Subcutaneous abdominal adipose tissue (tissue), 5 donors: ENCODE measurements around the gene OPHN1.

Source experiments
- H3K27ac ChIP-seq: one replicate; pipeline ENCODE4 v1.7.0; 2013; ENCODE audit warnings: low read depth, mild to moderate bottlenecking, inconsistent platforms, low read length, moderate library complexity
- H3K27me3 ChIP-seq, 5 donors: one replicate each; pipeline ENCODE4 v1.7.0; 2013; ENCODE audit warnings: low read length in 5 of 5, inconsistent platforms in 1 of 5; ENCODE audit not compliant: control insufficient read depth in 5 of 5, insufficient read depth in 4 of 5
- H3K36me3 ChIP-seq, 5 donors: one replicate each; pipeline ENCODE4 v1.7.0; 2013; ENCODE audit warnings: low read length in 5 of 5; ENCODE audit not compliant: control insufficient read depth in 5 of 5, insufficient read depth in 5 of 5
- H3K4me1 ChIP-seq, 5 donors: one replicate each; pipeline ENCODE4 v1.7.0; 2013; ENCODE audit warnings: low read length in 5 of 5, mild to moderate bottlenecking in 3 of 5, moderate library complexity in 1 of 5; ENCODE audit not compliant: control insufficient read depth in 5 of 5, insufficient read depth in 5 of 5
- H3K4me3 ChIP-seq, 5 donors: one replicate each; pipeline ENCODE4 v1.7.0; 2013; ENCODE audit warnings: low read length in 5 of 5, low read depth in 1 of 5
- H3K9ac ChIP-seq, 5 donors: one replicate each; pipeline ENCODE4 v1.7.0; 2013; ENCODE audit warnings: low read length in 5 of 5, mild to moderate bottlenecking in 4 of 5, moderate library complexity in 3 of 5
- H3K9me3 ChIP-seq, 5 donors: one replicate each; pipeline ENCODE4 v1.7.0; 2013; ENCODE audit warnings: low read length in 5 of 5; ENCODE audit not compliant: control insufficient read depth in 5 of 5
- donor health status: healthy.
- donor health status: healthy.
- donor health status: healthy.
- donor health status: healthy.
- donor health status: healthy.

Gene OPHN1

GRCh38 chrX:68196939-68197791, 236.1 kb downstream of the OPHN1 start:
- H3K9ac ChIP-seq, result no peak overlapping the region
- no peaks in the 10 kb centered on the region for H3K4me1 ChIP-seq
- H3K9me3 ChIP-seq, result no peaks in the 10 kb centered on the region
- H3K4me3 ChIP-seq, result no peak overlapping the region
- peaks cover 0 to 6% (median 0%) of the 10 kb centered on the region in 5 donors for H3K36me3 ChIP-seq
- H3K27me3 ChIP-seq, result peaks cover 0 to 3% (median 0%) of the 10 kb centered on the region in 5 donors
- H3K27ac ChIP-seq, result no peak overlapping the region

GRCh38 chrX:68195561-68195960, 237.7 kb downstream of the OPHN1 start:
- H3K4me3 ChIP-seq, result no peak overlapping the region
- H3K27ac ChIP-seq, result no peak overlapping the region
- peaks cover 0 to 16% (median 0%) of the 10 kb centered on the region in 5 donors for H3K36me3 ChIP-seq
- no peaks in the 10 kb centered on the region for H3K9me3 ChIP-seq
- H3K27me3 ChIP-seq, result peaks cover 0 to 3% (median 0%) of the 10 kb centered on the region in 5 donors
- no peaks in the 10 kb centered on the region for H3K4me1 ChIP-seq
- no peak overlapping the region for H3K9ac ChIP-seq

- Histone ChIP-seq H3K36me3 (peaks cover 0 to 16% (median 0%) of the 10 kb centered on the region in 5 donors), H3K4me1 (no peaks in the 10 kb centered on the region), H3K27me3 (peaks cover 0 to 3% (median 0%) of the 10 kb centered on the region in 5 donors)
These were observed 239.5 kb downstream of the OPHN1 start for GRCh38 chrX:68193786-68194185.

GRCh38 chrX:68193234-68193633, 240.1 kb downstream of the OPHN1 start:
- Histone ChIP-seq H3K4me1 (no peaks in the 10 kb centered on the region), H3K9me3 (no peaks in the 10 kb centered on the region), H3K9ac (no peak overlapping the region), H3K27me3 (peaks cover 0 to 3% (median 0%) of the 10 kb centered on the region in 5 donors), H3K27ac (no peak overlapping the region), H3K4me3 (no peak overlapping the region), H3K36me3 (peaks cover 0 to 16% (median 0%) of the 10 kb centered on the region in 5 donors)

More at GRCh38 chrX:68193786-68194185, 239.5 kb downstream of the OPHN1 start:
- Histone ChIP-seq H3K27ac (no peak overlapping the region), H3K4me3 (no peak overlapping the region), H3K9me3 (no peaks in the 10 kb centered on the region), H3K9ac (no peak overlapping the region)

DNA sequence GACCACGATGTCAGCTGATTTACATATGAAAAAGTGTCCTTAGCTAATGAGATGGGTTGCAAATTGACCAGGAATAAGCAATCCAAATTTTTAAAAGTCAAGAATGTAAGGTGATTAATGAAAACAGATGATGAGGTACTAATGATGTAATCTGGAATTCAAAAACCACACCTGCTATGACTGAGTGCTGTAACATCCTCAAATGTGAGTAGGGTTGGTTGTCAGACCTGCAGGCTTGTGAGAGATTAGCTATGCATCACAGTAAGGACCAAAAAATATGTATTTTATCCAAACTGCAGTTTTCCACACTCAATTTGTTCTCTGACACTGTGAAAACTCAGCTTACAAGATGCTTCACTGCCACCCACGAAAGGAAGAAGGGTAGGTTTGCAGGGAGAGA, 242.5 kb downstream of the OPHN1 start:
- H3K27ac ChIP-seq, result no peak overlapping the region
- no peak overlapping the region for H3K9ac ChIP-seq
- peaks cover 0 to 3% (median 3%) of the 10 kb centered on the region in 5 donors for H3K27me3 ChIP-seq
- H3K4me1 ChIP-seq, result no peaks in the 10 kb centered on the region
- no peak overlapping the region for H3K4me3 ChIP-seq
- H3K36me3 ChIP-seq, result peaks cover 0 to 14% (median 0%) of the 10 kb centered on the region in 5 donors
- no peaks in the 10 kb centered on the region for H3K9me3 ChIP-seq

GRCh38 chrX:68186552-68187262, 246.6 kb downstream of the OPHN1 start:
- no peak overlapping the region for H3K27ac ChIP-seq
- H3K9ac ChIP-seq, result no peak overlapping the region
- peaks cover 0 to 3% (median 2%) of the 10 kb centered on the region in 5 donors for H3K27me3 ChIP-seq
- no peak overlapping the region for H3K4me3 ChIP-seq
- H3K4me1 ChIP-seq, result no peaks in the 10 kb centered on the region
- peaks cover 0 to 10% (median 0%) of the 10 kb centered on the region in 5 donors for H3K36me3 ChIP-seq
- H3K9me3 ChIP-seq, result no peaks in the 10 kb centered on the region

- Histone ChIP-seq H3K4me1 (no peaks in the 10 kb centered on the region), H3K9me3 (no peaks in the 10 kb centered on the region), H3K4me3 (no peak overlapping the region), H3K36me3 (no peaks in the 10 kb centered on the region), H3K9ac (no peak overlapping the region), H3K27ac (no peak overlapping the region), H3K27me3 (peaks cover 0 to 3% (median 2%) of the 10 kb centered on the region in 5 donors)
These were observed 248.1 kb downstream of the OPHN1 start for GRCh38 chrX:68185161-68185560.

GRCh38 chrX:68183612-68184214, 249.6 kb downstream of the OPHN1 start:
- H3K9me3 ChIP-seq, result no peaks in the 10 kb centered on the region
- H3K27ac ChIP-seq, result no peak overlapping the region
- no peaks in the 10 kb centered on the region for H3K4me1 ChIP-seq
- H3K36me3 ChIP-seq, result no peaks in the 10 kb centered on the region
- H3K27me3 ChIP-seq, result peaks cover 0 to 3% (median 0%) of the 10 kb centered on the region in 5 donors
- no peak overlapping the region for H3K9ac ChIP-seq
- H3K4me3 ChIP-seq, result no peak overlapping the region

GRCh38 chrX:68180579-68180978, 252.7 kb downstream of the OPHN1 start:
- H3K36me3 ChIP-seq, result no peaks in the 10 kb centered on the region

More at GRCh38 chrX:68180579-68180978, 252.7 kb downstream of the OPHN1 start:
- H3K9me3 ChIP-seq, result no peaks in the 10 kb centered on the region
- H3K27ac ChIP-seq, result no peak overlapping the region
- H3K4me1 ChIP-seq, result no peaks in the 10 kb centered on the region
- peaks cover 0 to 2% (median 0%) of the 10 kb centered on the region in 5 donors for H3K27me3 ChIP-seq
- H3K9ac ChIP-seq, result no peak overlapping the region
- no peak overlapping the region for H3K4me3 ChIP-seq
